GM12875 (cell line): ENCODE results near the gene PPIP5K1.
"Not testable (repeated sequence)": the region's sequence is repeated elsewhere in the genome, so short reads cannot be mapped to it uniquely, and the experiment has no call there.

ENCODE experiments used
- H3K4me3 ChIP-seq: one replicate; pipeline ENCODE4 v1.5.1; 2011; ENCODE audit warnings: low read depth, low read length, control low read depth
- TF ChIP-seq, protein P1 (sequence below): IDR thresholded peaks from 2 replicates; pipeline ENCODE4 v1.5.1; 2011; ENCODE audit warnings: low read depth, mild to moderate bottlenecking, control low read depth, inconsistent platforms, low read length, moderate library complexity, borderline replicate concordance; ENCODE audit not compliant: insufficient read depth

The PPIP5K1 gene

DNA sequence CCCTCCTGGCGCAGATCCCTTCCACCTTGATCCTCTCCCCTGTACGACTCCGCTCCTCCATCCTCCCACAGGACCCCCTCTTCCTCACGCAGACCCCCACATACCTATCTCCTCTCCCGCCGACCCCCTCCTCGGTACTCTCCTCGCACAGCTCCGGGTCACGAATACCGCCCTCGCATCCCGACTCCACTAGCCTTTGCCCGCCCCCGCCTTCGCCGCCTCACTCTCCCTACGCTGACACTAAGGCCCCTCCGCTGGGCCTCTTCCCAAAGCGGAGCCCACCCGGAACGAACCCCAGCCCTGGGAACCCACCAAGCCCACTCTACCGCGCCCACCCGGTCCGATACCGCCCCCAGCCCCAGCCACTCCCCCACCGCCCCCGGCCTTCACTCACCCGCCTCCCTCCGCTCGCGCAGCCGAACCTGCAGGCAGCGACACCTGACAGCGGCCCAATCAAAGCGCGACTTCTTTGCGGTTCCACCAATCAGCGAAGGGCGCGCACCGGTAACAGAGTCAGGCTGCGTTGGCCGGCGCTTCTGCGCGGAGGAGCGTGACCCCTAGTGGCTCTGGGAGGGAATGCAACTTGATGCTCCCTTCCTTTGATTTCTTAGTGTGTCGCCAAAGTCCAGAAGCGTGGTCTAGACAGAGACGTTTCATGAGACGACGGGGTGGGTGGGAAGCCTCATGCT, at the start of gene PPIP5K1:
PPIP5K1 (minus strand) TSS at position 431 of the 689 bp plus-strand sequence. CDS start 5,704 bp downstream, outside the sequence.
- H3K4me3 ChIP-seq: not testable (repeated sequence)

DNA sequence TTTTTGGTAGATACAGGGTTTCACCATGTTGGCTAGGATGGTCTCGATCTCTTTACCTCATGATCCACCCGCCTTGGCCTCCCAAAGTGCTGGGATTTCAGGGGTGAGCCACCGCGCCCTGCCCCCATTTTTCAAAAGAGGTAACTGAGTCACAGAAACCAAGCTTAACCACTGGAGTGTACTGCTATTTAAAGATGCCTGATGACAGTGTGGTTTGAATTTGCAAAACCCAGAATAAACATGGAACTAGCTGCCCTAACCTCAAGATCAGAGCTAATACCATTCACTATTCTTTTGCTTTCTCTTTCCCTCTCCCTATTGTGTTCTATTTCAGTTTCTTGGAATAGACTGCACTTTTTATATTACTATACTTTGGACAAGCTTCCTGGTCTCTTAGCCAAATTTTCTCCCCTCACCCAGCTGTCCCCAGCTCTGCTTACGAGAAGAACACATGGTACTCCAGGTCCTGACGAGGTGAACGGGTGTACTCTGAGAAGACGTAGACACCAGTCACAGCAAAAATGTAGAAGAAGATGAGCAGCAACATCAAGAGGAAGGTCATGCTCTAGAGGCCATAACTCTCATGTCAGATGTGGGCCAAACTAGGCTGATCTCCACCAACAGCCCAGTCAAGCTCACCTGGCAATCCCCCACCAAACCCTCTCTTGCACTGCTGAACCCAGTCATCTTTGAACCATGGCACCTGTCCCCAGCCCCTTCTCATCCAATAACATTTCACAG, 48.6 kb upstream of the PPIP5K1 start:
- H3K4me3 ChIP-seq: not testable (repeated sequence)

DNA sequence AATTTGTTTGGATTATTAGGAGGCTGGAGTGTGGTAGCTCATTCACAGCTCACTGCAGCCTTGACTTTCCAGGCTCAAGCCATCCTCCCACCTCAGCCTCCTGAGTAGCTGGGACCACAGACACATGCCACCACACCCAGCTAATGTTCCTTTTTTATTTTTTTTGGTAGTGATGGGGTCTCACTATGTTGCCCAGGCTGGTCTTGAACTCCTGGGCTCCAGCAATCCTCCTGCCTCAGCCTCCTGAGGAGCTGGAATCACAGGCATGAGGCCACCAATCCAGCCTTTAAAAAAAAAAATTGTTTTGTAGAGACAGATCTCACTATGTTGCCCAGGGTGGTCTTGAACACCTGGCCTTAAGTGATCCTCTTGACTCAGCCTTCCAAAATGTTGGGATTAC, 36.9 kb upstream of the PPIP5K1 start:
- not testable (repeated sequence) for H3K4me3 ChIP-seq

DNA sequence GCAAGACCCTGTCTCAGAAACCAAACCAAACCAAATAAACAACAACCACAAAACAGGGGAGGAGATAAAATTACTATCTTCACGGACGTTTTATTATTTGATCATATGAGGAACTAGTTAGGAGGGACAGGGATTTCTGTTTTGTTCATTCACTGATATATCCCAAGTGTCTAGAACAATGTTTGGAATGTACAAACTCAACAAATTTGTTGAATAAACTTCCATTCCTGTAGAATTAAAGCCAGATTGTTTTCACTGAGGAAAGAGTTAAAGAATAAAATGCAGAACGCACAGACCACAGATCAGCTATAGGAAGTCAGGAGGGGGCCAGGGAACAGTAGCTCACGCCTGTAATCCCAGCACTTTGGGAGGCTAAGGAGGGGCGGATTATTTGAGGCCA, 35.1 kb upstream of the PPIP5K1 start:
- H3K4me3 ChIP-seq: no peak overlapping the region
- TF ChIP-seq, protein P1, sequence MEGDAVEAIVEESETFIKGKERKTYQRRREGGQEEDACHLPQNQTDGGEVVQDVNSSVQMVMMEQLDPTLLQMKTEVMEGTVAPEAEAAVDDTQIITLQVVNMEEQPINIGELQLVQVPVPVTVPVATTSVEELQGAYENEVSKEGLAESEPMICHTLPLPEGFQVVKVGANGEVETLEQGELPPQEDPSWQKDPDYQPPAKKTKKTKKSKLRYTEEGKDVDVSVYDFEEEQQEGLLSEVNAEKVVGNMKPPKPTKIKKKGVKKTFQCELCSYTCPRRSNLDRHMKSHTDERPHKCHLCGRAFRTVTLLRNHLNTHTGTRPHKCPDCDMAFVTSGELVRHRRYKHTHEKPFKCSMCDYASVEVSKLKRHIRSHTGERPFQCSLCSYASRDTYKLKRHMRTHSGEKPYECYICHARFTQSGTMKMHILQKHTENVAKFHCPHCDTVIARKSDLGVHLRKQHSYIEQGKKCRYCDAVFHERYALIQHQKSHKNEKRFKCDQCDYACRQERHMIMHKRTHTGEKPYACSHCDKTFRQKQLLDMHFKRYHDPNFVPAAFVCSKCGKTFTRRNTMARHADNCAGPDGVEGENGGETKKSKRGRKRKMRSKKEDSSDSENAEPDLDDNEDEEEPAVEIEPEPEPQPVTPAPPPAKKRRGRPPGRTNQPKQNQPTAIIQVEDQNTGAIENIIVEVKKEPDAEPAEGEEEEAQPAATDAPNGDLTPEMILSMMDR: no peak

DNA sequence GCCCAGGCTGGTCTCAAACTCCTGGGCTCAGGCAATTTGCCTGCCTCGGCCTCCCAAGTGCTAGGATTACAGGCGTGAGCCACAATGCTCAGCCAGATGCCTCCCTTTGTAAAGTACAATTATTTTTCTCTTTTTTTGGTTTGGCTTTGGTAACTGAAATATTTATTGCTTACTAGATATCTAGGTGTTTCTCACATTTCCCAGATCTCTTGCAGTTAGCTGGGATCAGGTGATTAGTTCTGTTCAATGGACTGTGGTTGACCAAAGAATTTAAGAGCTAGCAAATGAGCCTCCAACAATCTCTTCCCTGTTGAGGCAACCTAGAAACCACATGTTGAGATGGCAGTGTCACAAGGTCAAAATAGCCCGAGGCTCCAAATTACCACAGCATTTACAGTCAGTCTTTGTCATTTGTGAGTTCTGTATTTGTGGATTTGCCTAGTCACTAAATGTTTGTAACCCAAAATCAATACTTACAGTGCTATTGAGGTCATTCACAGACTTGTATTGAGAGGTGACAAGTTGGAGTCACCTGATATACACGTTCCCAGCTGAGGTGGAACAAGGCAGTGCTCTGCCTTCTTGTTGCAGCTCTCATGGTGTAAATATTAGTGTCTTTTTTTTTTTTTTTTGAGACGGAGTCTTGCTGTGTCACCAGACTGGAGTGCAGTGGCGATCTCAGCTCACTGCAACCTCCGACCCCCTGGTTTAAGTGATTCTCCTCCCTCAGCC, 32.2 kb upstream of the PPIP5K1 start:
- H3K4me3 ChIP-seq: not testable (repeated sequence)

DNA sequence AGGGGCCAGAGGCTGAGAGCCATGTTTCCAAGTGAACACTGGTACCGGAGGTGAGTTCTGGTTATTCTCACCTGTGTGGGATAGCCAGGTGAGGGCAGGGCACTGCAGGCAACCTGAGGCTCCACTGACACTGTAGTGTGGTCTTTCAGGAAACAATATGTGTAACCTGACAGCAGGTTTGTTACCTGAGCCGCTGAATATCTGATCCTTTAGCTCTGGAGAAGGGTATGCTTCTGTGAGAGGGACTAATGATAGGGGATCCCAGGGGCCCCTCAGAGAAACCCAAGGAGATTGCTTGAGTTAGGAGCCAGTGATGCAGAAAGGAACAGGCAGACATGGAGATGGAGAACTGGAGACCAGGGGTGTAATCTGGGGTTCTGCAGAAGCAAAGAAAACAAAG, 28.7 kb upstream of the PPIP5K1 start, which contains the start of gene STRC:
STRC (minus strand) TSS at position 101 of the 400 bp plus-strand sequence; CDS start at position 23, 78 bp downstream.
- not testable (repeated sequence) for H3K4me3 ChIP-seq

DNA sequence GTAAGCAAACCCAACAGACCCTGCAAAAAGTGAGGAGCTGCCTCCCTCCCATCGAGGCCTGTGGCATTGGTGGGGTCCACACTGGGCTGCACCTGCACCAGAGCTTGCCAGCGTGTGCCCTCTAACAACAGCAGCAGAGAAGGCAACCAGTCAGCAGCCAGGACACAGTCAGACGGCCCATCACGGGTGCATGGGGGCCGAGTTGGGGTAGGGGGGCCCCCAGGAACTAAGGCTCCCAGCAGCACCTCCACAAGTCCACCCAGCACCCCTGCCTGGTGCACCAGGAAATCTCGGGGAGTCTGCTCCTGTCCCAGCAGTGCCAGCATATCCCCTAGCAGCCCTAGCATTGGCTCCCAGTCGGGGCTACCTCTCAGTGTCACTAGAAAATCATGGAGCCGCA, 27.7 kb upstream of the PPIP5K1 start:
- H3K4me3 ChIP-seq: not testable (repeated sequence)

DNA sequence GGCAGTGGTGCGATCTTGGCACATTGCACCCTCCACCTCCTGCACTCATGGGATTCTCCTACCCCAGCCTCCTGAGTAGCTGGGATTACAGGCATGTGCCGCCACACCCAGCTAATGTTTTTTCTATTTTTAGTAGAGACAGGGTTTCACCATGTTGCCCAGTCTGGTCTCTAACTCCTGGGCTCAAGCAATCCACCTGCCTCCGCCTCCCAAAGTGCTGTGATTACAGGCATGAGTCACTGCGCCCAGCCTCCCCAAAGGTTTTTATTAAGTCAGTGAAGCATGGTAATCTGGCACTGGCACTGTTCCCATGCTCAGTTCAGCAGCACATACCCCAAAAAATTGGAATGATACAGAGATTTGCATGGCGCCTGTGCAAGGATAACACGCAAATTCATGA, 12.2 kb upstream of the PPIP5K1 start:
- not testable (repeated sequence) for H3K4me3 ChIP-seq

DNA sequence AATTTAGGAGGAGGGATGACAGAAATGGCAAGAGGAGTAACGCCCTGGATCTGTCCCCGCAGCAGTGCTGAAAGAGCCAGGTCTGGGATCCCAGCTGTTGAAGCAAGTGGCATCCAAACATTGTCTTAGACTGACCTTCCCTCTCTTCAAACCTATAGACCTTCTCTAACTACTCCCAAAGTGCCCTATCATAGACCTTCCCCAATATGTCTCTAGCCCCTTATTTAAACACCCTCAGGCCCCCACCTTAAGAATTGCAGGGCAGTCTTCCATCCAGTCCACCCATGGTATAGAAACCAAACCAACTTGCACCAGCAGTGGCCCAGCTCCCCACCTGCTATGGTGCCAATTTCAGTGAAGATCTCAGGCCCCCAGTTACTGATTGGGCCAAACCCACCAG, 10.2 kb upstream of the PPIP5K1 start:
- H3K4me3 ChIP-seq: not testable (repeated sequence)

DNA sequence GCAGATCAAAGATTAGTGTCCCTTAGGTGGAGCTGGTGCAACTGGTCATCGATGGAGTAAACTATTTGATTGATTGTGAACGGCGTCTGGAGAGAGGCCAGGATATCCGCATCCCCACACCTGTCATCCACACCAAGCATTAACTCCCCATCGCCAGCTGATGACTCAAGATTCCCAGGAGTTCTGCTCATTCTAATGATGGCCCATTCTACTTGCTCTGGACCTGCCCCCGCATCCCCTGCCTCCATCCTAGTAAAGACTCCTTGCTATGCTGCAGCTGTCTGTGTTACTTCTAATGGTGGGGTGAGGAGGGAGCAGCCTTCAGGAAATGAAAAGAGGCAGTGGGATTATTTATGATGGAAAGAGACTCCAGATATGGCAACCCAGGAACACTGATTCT, 9.1 kb upstream of the PPIP5K1 start:
- H3K4me3 ChIP-seq: not testable (repeated sequence)

DNA sequence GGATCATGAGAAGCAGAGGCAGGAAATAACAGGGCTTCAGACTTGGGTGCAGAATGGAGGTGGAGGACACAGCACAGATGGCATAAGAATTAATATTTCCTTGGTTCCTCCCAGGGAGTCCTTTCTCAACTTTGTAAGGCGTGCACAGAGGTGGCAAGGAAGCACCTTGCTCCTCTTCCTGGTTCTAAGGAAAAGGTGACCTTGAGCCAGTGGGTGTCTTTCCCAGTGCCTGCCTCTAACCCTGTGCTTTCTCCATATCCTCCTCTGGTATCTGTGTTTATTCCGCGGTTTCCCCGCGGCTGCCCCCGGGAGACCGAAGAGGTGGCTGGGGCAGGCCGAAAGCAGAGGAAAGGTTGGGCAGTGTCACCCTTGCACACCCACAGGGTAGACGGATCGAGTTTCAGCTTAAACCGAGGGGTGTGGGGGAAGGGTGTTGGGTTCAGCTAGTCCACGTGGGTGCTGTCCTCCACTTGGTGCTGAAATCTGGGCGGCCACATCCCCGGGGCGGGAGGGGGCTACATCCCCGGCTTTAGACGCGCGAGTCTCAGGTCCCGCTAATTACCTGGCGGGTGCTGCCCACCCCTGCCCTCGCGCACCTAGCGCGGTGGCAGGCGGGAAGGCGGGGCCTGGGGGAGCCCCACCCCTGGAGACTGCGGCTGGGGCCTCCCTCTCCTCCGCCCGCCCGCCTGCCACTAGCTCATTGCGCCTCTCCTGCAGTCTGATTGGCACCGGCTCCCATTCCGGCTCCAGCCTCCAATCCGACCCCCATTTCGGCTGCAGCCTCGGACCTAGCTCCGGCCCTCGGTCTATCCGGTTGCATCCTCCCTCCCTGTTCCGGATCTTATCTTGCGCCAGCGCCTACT, 3.6 kb upstream of the PPIP5K1 start, which contains the start of gene CKMT1B:
CKMT1B (plus strand) TSS at position 700 of the 863 bp plus-strand sequence. CDS start 192 bp downstream, outside the sequence.
- H3K4me3 ChIP-seq: not testable (repeated sequence)

DNA sequence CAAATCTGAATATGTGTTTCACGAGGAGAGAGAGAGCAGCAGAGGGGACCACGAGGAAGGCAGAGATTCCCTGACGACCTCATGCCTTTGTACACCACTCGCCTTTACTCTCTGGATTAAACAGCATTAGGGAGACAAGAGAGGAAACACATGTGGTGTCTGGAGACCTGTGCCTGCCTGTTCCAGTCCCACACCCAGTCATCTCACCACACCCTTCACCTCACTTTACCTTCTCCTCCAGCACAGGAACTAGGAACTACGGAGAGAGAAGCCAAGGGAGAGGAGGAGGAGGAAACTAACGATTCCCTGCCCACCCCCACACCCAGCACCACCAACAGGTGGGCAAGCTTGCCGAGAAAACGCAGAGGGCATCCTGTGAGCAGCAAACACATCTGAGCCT, 2.8 kb upstream of the PPIP5K1 start:
- not testable (repeated sequence) for H3K4me3 ChIP-seq

DNA sequence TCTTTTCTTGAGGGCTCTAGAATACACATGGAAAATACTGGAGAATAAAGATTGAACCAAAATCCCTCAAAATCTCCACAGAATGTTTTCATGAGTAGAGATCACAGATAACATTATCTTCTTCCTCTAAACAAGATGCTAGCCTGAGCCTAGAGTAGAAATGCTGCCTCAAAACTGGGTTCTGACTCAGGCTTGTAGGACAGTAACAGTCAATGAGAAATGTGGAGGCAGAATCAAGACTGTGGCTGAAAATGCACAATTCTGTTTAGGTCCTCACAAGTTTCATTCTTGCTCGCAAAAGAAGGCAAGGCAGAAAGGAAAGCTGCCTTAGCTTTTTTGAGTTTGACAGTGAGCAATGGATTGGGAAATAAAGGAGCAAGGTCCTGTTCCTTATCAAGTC, 15.4 kb downstream of the PPIP5K1 start:
- not testable (repeated sequence) for H3K4me3 ChIP-seq

DNA sequence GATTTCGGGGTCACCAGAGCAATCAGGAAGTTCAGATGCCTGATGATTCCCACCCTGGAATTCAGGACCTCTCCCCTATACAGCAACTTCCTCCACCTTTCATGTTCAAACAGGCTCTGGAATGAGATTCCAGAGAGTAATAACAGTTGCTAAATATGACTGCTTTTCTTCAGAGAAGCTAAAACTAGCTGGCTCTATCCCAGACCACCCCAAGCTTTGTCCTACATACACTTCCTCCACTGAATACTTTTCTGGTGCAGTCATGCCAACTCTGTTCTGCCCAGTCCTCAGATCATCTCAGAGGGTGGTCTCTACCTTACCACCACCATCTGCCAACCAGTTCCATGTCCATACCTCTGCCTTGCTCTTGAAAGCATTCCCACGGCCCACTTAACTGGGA, 23.4 kb downstream of the PPIP5K1 start:
- not testable (repeated sequence) for H3K4me3 ChIP-seq

DNA sequence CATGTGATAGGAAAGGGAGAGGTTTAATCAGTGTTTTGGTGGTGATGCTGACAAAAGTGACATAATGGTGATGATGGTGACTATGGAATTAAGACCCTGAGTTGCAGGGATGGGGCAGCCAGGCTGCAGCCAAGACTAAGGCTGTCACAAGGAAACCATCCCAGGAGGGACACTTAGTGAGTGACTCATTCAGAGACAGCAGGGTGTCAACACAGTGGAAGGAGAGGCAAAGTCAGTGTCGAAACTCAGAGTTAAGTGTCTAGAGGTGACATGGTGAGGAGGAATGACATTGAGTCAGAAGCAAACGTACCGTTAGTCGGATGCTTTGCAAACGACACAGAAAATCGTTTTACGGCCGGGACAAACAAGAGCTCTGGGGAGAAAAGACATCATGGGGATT, 26.2 kb downstream of the PPIP5K1 start:
- H3K4me3 ChIP-seq: not testable (repeated sequence)

DNA sequence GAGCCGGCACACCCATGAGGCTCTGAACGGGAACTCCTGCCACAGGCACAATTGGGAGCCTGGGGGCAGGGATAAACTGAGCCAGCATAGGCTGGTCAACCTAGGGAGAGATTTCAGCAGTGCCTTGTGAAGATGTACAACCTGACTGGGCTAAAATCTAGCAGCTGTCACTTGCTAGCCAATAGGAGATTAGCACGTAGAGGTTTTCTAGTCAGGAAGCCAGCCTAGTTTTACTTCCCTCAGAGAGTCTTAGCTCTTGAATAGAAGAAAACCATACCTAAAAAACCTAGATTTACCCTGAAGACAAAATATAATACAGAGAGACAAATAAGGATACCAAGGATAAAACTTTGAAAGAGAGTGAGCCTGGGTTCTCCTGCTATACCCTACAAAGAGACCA, 27.3 kb downstream of the PPIP5K1 start:
- not testable (repeated sequence) for H3K4me3 ChIP-seq
